WTC11 (cell line): ENCODE measurements around the gene SNCAIP. TPM values are rescaled to one million over a fixed set of nuclear protein-coding genes. Genes with fewer than 3 reads are reported as not detected.

Experiments used
- ATAC-seq: fragments of 200-7000 bp; cut with Tn5 transposase; 2 replicates; pipeline ENCODE4 v1.10.0; 2021; ENCODE audit warnings: mild to moderate bottlenecking, moderate library complexity
- CTCF ChIA-PET: fragments of 300-600 bp; sonication (Branson Sonifier 250); formaldehyde crosslinking; loops from one replicate; lab custom pipeline; 2021; ENCODE audit warnings: antibody characterized with exemption; lab: Charles Lee
- POLR2A ChIA-PET: fragments of 350-600 bp; sonication (Branson Sonifier 250); formaldehyde crosslinking; loops from one replicate; lab custom pipeline; 2021; ENCODE audit warnings: antibody characterized with exemption; lab: Charles Lee
- DNase-seq: peaks from one replicate; pipeline ENCODE4 v3.0.0; 2021; ENCODE audit warnings: low spot score
- H3K27ac Mint-ChIP-seq: 2 replicates; pipeline ENCODE4 v1.8.0; 2021; ENCODE audit warnings: mixed read lengths
- H3K27me3 Mint-ChIP-seq: 2 replicates; pipeline ENCODE4 v1.8.0; 2021; ENCODE audit warnings: low read depth, mild to moderate bottlenecking, moderate library complexity, mixed read lengths
- H3K36me3 Mint-ChIP-seq: 2 replicates; pipeline ENCODE4 v1.8.0; 2021; ENCODE audit warnings: mixed read lengths
- H3K4me1 Mint-ChIP-seq: 2 replicates; pipeline ENCODE4 v1.8.0; 2022; ENCODE audit warnings: mixed read lengths
- H3K4me3 Mint-ChIP-seq: 2 replicates; pipeline ENCODE4 v1.8.0; 2021; ENCODE audit warnings: mild to moderate bottlenecking, moderate library complexity, mixed read lengths
- H3K9me3 Mint-ChIP-seq: 2 replicates; pipeline ENCODE4 v1.8.0; 2021; ENCODE audit warnings: mixed read lengths
- EMX1 ChIP-seq: fragments of 250-450 bp; sonication (Bioruptor Pico); IDR thresholded peaks from 2 replicates; pipeline ENCODE4 v1.8.0; 2021; ENCODE audit warnings: mild to moderate bottlenecking
- FOXK1 ChIP-seq: sonication (generic); formaldehyde crosslinking; IDR thresholded peaks from 2 replicates; pipeline ENCODE4 v1.8.0; 2022; ENCODE audit warnings: mild to moderate bottlenecking, moderate library complexity, missing genetic modification reagents
- NR1H2 ChIP-seq: sonication (generic); formaldehyde crosslinking; IDR thresholded peaks from 2 replicates; pipeline ENCODE4 v1.9.0; 2021; ENCODE audit warnings: mild to moderate bottlenecking, moderate library complexity, missing genetic modification reagents
- NR2C2 ChIP-seq: sonication (generic); formaldehyde crosslinking; IDR thresholded peaks from 2 replicates; pipeline ENCODE4 v1.8.0; 2022; ENCODE audit warnings: mild to moderate bottlenecking, missing genetic modification reagents
- SMAD3 ChIP-seq: sonication (generic); formaldehyde crosslinking; IDR thresholded peaks from 2 replicates; pipeline ENCODE4 v1.8.0; 2022; ENCODE audit warnings: missing genetic modification reagents, mild to moderate bottlenecking, borderline replicate concordance
- SP1 ChIP-seq: sonication (generic); formaldehyde crosslinking; conservative IDR thresholded peaks from 2 replicates; pipeline ENCODE4 v1.8.1; 2022; ENCODE audit warnings: missing genetic modification reagents
- TCF7 ChIP-seq: sonication (generic); formaldehyde crosslinking; IDR thresholded peaks from 2 replicates; pipeline ENCODE4 v1.8.0; 2022; ENCODE audit warnings: mild to moderate bottlenecking, low read depth, missing genetic modification reagents, moderate library complexity
- TEAD1 ChIP-seq: sonication (generic); formaldehyde crosslinking; IDR thresholded peaks from 2 replicates; pipeline ENCODE4 v1.8.0; 2022; ENCODE audit warnings: mild to moderate bottlenecking, missing genetic modification reagents
- ZBTB21 ChIP-seq: sonication (generic); formaldehyde crosslinking; IDR thresholded peaks from 2 replicates; pipeline ENCODE4 v1.8.1; 2023; ENCODE audit warnings: mild to moderate bottlenecking, missing genetic modification reagents, borderline replicate concordance
- ZNF121 ChIP-seq: sonication (generic); formaldehyde crosslinking; IDR thresholded peaks from 2 replicates; pipeline ENCODE4 v1.8.0; 2023; ENCODE audit warnings: missing genetic modification reagents
- ZNF232 ChIP-seq: sonication (generic); formaldehyde crosslinking; IDR thresholded peaks from 2 replicates; pipeline ENCODE4 v1.8.0; 2022; ENCODE audit warnings: mild to moderate bottlenecking, missing genetic modification reagents
- total RNA-seq: library from RNA; stranded (reverse); gene quantifications from 3 replicates; pipeline ENCODE4 v1.2.3, GENCODE V29; 2021
- TF ChIP-seq, protein P1 (sequence below): sonication (generic); formaldehyde crosslinking; IDR thresholded peaks from 2 replicates; pipeline ENCODE4 v1.8.0; 2023; ENCODE audit warnings: missing genetic modification reagents, mild to moderate bottlenecking, borderline replicate concordance
- TF ChIP-seq, protein P2 (sequence below): fragments of 250-450 bp; sonication (Bioruptor Pico); conservative IDR thresholded peaks from 2 replicates; pipeline ENCODE4 v1.9.0; 2021; ENCODE audit warnings: mild to moderate bottlenecking
- TF ChIP-seq, protein P3 (sequence below): sonication (generic); formaldehyde crosslinking; IDR thresholded peaks from 2 replicates; pipeline ENCODE4 v1.8.1; 2023; ENCODE audit warnings: mild to moderate bottlenecking, moderate library complexity, missing genetic modification reagents
- TF ChIP-seq, protein P4 (sequence below): sonication (generic); formaldehyde crosslinking; IDR thresholded peaks from 2 replicates; pipeline ENCODE4 v1.8.1; 2023; ENCODE audit warnings: mild to moderate bottlenecking, missing genetic modification reagents, moderate library complexity
- TF ChIP-seq, protein P5 (sequence below): fragments of 250-450 bp; sonication (Bioruptor Pico); IDR thresholded peaks from 2 replicates; pipeline ENCODE4 v2.1.2; 2022; ENCODE audit warnings: mild to moderate bottlenecking, moderate library complexity
- TF ChIP-seq, protein P6 (sequence below): sonication (generic); formaldehyde crosslinking; conservative IDR thresholded peaks from 2 replicates; pipeline ENCODE4 v1.8.1; 2022; ENCODE audit warnings: mild to moderate bottlenecking, missing genetic modification reagents

Gene SNCAIP
- total RNA-seq, 1 experiment from 2014 or later, result 10.0 TPM

DNA sequence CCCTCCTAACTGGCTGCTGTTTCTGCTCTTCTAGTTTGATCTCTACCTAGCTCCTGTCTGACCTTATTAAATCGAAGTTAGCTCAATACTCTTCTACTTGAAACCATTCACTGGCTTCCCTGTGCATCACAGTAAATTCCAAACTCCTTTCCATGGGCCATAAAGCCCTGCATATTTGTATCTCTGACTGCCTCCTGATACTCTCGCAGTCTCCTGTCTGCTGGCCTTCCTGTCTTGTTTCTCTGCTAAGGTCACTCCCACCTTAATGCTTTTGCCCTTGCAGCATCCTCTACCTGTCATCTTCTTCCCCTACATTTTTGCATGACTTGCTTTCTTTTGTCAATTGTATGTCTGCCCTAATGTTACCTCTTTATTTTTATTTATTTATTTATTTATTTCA is 44.8 kb downstream of the SNCAIP start:
- POLR2A ChIA-PET, result no interaction called here
- CTCF ChIA-PET, result no interaction called here

DNA sequence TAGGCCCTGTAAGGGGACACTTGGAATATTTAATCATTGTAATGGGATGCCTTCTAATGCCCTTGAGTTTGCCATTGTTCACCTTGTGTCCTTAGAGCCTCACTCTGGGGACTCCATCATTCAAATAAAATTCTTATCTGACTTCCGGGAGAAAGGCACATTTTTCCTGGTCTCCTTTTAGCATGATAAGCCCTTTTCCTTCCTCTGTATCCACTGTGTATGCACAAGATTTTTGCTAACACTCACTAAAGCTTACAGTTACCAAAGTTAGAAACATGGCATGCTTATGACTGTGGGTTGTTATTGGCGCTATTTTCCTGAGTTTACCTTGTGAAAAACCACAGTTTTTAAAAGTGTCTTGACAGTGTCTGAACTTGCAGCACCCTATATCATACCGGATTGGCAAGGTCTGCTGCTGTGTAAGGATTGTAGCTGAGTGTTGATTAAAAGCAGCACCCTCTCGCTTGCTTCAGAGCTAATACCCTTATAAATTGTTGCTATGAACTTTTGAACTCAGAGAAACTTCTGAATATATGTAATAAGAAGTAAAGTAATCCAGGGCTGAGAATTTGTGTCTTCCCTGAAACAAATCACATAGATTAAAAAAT is 46.4 kb downstream of the SNCAIP start:
- Mint-ChIP-seq H3K4me3 (no peak overlapping the region), H3K4me1 (peaks cover 50% of the 10 kb centered on the region), H3K9me3 (no peaks in the 10 kb centered on the region), H3K27ac (peak overlapping the region; percentile 60; the same call in 1 of the 2 replicates), H3K36me3 (no peaks in the 10 kb centered on the region), H3K27me3 (no peaks in the 10 kb centered on the region)
- ATAC-seq (no peak), DNase-seq (no peak)
- TF ChIP-seq, protein P1, sequence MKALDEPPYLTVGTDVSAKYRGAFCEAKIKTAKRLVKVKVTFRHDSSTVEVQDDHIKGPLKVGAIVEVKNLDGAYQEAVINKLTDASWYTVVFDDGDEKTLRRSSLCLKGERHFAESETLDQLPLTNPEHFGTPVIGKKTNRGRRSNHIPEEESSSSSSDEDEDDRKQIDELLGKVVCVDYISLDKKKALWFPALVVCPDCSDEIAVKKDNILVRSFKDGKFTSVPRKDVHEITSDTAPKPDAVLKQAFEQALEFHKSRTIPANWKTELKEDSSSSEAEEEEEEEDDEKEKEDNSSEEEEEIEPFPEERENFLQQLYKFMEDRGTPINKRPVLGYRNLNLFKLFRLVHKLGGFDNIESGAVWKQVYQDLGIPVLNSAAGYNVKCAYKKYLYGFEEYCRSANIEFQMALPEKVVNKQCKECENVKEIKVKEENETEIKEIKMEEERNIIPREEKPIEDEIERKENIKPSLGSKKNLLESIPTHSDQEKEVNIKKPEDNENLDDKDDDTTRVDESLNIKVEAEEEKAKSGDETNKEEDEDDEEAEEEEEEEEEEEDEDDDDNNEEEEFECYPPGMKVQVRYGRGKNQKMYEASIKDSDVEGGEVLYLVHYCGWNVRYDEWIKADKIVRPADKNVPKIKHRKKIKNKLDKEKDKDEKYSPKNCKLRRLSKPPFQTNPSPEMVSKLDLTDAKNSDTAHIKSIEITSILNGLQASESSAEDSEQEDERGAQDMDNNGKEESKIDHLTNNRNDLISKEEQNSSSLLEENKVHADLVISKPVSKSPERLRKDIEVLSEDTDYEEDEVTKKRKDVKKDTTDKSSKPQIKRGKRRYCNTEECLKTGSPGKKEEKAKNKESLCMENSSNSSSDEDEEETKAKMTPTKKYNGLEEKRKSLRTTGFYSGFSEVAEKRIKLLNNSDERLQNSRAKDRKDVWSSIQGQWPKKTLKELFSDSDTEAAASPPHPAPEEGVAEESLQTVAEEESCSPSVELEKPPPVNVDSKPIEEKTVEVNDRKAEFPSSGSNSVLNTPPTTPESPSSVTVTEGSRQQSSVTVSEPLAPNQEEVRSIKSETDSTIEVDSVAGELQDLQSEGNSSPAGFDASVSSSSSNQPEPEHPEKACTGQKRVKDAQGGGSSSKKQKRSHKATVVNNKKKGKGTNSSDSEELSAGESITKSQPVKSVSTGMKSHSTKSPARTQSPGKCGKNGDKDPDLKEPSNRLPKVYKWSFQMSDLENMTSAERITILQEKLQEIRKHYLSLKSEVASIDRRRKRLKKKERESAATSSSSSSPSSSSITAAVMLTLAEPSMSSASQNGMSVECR, result no peak
- TF ChIP-seq FOXK1 (CRISPR knock-in tag) (no peak), NR2C2 (CRISPR knock-in tag) (no peak), TCF7 (CRISPR knock-in tag) (no peak), ZNF121 (CRISPR knock-in tag) (no peak), EMX1 (CRISPR knock-in tag) (no peak)
- ChIA-PET POLR2A (no interaction called here), CTCF (no interaction called here)

More for the DNA sequence above, 44.8 kb downstream of the SNCAIP start:
- Mint-ChIP-seq H3K9me3 (no peaks in the 10 kb centered on the region), H3K4me3 (no peak overlapping the region), H3K27me3 (no peaks in the 10 kb centered on the region), H3K27ac (peak overlapping the region; percentile 94), H3K4me1 (peaks cover 63% of the 10 kb centered on the region), H3K36me3 (no peaks in the 10 kb centered on the region)
- TF ChIP-seq, protein P2, sequence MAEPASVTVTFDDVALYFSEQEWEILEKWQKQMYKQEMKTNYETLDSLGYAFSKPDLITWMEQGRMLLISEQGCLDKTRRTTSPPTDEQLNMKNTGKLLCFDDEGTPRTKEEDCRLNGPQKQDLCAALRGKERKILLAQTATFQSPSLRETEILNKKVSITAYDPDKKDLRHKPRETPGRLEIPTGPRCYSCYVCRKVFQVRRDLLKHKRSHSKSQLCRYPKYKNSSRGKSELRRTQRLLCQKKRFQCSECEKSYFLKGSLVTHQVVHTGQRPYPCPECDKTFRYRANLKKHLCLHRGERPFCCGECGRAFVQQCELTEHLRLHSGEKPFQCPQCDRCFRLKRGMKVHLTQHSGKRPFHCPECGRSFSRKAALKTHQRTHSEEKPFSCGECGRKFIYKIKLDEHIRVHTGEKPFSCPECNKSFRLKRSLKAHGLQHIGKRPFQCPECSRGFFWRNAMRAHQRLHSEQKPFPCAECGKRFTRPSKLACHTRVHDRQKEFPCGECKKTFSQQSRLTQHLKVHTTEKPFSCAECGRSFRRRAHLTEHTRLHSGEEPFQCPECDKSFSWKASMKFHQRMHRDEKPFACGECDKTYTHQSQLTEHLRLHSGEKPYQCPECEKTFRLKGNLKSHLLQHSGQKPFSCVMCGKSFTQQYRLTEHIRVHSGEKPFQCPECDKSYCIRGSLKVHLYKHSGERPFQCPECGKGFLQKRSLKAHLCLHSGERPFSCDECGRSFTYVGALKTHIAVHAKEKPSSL, result no peak
- TF ChIP-seq ZNF121 (CRISPR knock-in tag) (no peak), ZNF232 (CRISPR knock-in tag) (no peak), ZBTB21 (no peak), NR1H2 (no peak), SP1 (CRISPR knock-in tag) (no peak), TEAD1 (no peak), SMAD3 (CRISPR knock-in tag) (no peak)
- TF ChIP-seq, protein P3, sequence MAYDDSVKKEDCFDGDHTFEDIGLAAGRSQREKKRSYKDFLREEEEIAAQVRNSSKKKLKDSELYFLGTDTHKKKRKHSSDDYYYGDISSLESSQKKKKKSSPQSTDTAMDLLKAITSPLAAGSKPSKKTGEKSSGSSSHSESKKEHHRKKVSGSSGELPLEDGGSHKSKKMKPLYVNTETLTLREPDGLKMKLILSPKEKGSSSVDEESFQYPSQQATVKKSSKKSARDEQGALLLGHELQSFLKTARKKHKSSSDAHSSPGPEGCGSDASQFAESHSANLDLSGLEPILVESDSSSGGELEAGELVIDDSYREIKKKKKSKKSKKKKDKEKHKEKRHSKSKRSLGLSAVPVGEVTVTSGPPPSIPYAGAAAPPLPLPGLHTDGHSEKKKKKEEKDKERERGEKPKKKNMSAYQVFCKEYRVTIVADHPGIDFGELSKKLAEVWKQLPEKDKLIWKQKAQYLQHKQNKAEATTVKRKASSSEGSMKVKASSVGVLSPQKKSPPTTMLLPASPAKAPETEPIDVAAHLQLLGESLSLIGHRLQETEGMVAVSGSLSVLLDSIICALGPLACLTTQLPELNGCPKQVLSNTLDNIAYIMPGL, result no peak
- TF ChIP-seq, protein P4, sequence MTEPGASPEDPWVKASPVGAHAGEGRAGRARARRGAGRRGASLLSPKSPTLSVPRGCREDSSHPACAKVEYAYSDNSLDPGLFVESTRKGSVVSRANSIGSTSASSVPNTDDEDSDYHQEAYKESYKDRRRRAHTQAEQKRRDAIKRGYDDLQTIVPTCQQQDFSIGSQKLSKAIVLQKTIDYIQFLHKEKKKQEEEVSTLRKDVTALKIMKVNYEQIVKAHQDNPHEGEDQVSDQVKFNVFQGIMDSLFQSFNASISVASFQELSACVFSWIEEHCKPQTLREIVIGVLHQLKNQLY (CRISPR knock-in tag), result no peak
- TF ChIP-seq, protein P5, sequence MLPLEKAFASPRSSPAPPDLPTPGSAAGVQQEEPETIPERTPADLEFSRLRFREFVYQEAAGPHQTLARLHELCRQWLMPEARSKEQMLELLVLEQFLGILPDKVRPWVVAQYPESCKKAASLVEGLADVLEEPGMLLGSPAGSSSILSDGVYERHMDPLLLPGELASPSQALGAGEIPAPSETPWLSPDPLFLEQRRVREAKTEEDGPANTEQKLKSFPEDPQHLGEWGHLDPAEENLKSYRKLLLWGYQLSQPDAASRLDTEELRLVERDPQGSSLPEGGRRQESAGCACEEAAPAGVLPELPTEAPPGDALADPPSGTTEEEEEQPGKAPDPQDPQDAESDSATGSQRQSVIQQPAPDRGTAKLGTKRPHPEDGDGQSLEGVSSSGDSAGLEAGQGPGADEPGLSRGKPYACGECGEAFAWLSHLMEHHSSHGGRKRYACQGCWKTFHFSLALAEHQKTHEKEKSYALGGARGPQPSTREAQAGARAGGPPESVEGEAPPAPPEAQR (CRISPR knock-in tag), result no peak
- TF ChIP-seq, protein P6, sequence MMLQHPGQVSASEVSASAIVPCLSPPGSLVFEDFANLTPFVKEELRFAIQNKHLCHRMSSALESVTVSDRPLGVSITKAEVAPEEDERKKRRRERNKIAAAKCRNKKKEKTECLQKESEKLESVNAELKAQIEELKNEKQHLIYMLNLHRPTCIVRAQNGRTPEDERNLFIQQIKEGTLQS, result no peak
- DNase-seq (no peak), ATAC-seq (peak; percentile 50)
